GM19397 (cell line): ENCODE results near the gene CAPN1.
"Not testable (repeated sequence)": the region's sequence is repeated elsewhere in the genome, so short reads cannot be mapped to it uniquely, and the experiment has no call there.

Source experiments
- ATAC-seq: cut with Tn5 transposase; IDR thresholded peaks from one replicate; pipeline ENCODE4 v1.9.1; 2021; ENCODE audit warnings: mild to moderate bottlenecking, moderate library complexity; ENCODE audit not compliant: unreplicated experiment

CAPN1 gene

DNA sequence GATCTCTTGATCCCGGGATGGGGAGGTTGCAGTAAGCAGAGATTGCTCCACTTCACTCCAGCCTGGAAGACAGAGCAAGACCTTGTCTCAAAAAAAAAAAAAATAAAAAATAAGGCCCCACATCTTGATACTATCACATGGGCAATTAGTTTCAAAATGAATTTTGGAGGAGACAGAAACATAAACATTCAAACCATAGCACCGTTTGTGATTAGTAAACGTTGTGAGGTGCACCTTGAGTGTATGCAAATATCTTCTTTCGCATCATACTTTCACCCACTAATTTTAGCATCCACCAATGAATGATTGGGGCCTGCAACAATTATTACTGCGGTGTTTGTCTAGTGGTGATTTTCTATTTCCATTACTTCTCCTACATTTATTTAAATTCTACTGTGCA is 22.7 kb upstream of the CAPN1 start:
- ATAC-seq, result no peak

DNA sequence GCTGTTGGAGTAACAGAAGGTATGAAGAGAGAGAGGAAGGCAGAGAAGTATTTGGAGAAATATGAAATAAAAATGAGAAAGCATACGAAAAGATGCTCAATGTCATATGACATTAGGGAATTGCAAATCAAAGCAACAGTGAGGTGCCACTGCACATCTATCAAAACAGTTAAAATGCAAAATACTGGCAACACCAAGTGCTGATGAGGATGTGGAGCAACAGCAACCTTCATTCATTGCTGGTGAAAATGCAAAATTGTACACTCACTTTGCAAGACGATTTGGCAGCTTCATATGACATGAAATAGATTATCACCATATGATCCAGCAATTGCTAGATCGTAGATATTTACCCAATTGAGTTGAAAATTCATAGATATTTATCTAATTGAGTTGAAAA is 21.1 kb upstream of the CAPN1 start:
- no peak for ATAC-seq

DNA sequence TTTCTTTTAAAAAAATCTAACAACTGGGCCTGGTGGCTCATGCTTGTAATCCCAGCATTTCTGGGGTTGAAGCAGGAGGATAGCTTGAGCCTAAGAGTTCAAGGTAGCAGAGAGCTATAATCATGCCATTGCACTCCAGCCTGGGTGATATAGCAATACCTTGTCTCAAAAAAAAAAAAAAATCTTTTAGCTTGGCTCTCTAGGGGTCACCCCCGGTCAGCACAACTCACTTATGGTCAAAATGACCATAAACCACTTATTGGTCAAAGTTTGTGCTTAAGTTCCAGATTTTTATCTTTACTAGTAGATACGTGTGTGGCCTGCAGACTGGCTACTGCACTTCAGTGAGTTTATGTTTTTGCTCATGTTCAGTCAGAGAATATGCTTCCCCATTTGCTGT is 18.0 kb upstream of the CAPN1 start:
- no peak for ATAC-seq

DNA sequence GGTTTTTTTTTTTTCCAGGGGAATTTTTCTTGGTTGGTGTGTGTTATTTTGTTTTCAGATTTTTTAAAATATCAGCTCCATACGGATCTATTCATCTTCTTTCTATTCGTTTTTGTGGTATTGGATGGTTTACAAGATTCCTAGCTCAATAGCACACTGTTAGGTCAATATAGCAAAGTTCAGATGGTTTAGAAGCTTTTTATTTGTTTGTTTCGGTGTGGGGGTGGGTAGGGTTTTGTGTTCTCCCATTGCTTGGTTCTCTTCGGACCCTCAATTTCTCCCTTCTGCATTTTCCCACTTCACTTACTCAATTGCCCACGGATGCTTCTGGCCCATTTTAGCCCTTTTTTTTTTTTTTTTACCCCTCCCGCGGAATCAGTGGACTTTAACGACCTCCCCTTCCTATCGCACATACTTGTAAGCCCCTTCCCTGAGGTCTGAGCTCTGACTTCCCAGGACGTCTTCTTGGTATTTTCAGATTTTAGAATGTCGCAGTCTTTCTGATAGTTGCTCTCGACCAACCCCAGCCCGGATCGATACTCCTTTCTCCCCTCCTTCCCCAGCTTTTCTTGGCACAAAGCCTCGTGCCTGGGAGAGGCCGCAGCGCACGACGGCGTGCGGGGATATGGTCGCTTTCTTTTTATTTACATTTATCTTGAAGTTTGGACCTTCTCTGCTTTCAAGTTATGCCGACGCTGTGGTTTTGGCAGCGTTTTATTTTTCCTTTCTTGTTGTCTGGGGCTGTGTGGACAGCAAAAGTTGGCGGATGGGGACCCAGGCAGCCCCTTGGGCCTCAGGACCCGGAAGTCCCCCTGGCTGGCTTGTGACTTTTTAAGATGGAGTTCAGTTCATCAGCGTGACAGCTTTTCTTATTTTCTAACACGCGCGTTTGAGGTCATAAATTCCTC is 16.1 kb upstream of the CAPN1 start:
- ATAC-seq, result no peak

DNA sequence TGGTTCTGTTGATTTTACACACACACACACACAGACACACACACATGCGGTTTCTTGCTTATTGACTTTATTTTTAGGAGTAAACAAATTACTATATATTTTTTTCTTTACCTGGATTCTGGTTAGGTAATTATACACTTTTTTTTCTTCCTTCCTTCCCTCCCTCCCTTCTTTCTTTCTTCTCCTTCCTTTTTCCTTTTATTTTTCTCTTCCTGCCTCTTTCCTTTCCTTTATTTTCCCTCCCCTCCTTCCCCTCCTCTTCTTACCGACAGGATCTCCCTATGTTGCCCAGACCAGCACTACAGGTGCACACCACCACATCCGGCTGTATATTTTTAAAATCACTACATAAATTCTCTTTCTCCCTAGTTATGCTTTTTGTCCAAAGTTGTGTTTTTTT is 14.8 kb upstream of the CAPN1 start:
- ATAC-seq, result no peak

DNA sequence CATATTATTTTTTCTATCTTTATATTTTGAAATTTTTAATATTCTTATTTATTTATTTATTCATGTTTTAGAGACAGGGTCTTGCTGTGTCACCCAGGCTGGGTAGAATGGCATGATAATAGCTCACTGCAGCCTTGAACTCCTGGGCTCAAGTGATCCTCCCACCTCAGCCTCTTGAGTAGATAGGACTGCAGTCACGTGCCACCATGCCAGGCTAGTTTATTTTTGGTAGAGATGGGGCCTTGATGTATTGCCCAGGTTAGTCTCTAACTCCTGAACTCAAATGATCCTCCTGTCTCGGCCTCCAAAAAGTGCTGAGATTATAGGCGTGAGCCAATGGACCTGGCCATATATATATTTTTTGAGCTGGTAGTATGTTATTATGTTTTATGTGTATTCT is 14.1 kb upstream of the CAPN1 start:
- ATAC-seq, result no peak

DNA sequence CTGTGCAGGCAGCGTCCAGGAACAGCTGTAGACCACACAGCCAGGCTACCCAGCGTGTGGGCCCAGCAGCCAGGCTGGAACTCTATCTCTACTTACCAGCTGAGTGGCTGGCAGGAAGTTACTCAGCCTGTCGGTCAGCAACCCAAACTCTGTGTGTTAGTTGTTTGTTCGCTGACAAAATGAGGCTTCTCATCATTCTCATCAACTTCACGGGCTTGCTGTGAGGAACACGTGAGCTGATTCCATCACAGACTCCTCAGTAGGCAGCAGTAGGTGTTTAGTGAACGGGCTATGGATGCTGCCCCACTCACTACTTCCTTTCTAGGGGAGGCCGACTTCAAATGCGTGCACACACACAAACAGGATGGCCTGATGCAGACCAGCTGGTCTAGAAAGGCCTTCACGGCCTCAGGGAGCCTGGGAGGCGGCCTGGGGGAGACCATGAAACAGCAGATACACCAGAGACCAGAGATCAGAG is 12.5 kb upstream of the CAPN1 start:
- ATAC-seq, result no peak

DNA sequence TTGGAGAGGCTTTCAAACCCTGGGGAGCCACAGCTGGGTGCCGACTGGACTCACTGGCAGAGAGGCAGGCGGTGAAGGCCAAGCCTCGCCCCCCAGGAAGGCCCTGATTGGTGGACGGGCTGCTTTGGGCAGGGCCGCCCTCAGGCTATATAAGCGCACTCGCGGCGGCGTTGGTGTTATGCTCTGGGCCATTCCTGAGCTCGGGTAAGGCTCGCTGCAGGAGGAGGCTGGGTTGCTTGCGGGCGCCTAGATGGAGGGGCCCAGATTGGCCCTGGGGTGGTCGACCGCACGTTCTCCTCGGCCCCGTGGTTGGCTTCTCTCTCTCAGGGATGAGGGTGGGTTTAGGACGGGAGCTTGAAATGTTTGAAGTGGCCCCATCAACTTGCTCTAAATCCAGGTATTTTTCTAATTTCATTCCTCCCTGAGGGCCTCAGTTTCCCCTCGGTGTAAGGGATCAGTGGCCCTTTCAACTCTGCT is 11.6 kb upstream of the CAPN1 start, which contains the start of gene SPDYC:
Gene SPDYC, plus strand, starts transcription at position 176 of the 477 bp plus-strand sequence. CDS start 1,125 bp downstream, outside the sequence.
- ATAC-seq, result no peak

DNA sequence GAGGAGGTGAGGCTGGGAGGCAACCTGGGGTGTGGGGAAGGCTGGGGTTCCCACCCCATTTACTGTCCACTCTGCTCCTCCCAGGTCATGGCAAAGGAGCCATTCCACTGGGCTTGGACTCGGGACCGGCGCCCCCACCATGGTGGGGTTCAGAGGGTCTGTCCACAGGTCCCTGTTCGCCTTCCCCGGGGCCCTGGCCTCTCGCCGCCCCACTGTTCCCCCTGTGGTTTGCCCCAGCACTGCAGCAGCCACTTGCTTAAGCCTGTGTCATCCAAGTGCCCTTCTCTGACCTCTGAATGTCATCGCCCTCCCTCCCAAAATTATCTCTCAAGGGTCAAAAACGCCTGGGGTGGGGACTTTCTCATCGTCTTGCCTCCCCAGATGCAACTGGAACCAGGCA is 9.1 kb upstream of the CAPN1 start:
- ATAC-seq, result no peak

DNA sequence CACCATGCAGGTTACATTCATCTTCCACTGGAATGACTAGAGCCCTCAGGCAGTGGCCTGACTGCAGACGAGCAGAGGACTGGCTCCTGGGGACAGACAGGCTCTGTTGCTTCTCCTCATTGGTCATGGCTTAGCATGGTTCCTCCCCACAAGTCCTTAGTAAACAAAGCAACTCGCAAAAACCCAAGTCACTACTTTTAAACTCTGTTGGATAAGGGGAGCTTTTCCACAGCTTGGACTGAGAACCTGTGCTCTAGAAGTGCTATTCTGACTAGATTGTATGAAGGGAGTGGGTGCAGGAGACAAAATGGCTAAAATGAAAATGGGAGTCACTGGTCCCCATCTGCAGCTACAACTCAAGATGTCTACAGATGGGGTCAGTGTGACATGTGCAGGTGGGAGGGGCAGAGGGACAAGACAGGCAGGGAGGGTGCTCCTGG is 7.1 kb upstream of the CAPN1 start:
- ATAC-seq, result not testable (repeated sequence)

DNA sequence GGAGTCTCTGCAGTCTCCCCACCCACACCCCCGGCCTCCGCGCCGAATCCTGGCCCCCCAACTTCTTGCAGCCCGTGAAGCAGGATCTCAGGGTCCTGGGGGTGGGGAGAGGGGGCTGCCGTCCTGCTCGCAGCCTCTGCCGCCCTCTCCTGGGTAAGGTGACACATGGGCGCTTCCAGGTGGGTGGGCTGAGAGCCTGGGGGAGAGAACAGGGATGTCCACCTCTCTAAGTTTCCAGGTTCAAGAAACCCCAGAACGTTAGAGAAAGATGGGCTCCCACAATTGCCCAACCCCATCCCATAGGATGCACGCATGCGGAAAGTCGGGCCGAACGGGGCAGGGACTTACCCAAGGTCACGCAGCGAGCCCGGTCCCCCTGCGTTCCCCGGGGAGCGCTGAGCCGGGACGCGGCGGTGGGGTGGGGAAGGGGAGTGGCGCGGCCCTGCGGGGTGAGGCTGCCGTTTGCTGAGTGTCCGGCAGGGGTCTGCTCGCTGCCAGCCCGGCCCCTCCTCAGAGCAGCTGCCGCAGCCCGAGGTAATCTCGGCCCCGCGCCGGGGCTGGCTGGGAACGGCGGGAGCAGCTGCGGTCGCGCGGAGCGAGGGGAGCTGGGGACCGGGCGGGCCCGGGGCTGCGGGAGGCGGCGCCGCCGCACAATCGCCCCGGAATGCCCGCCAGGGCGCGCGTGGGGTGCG is 705 bp upstream of the CAPN1 start:
- peak; percentile 74 for ATAC-seq

DNA sequence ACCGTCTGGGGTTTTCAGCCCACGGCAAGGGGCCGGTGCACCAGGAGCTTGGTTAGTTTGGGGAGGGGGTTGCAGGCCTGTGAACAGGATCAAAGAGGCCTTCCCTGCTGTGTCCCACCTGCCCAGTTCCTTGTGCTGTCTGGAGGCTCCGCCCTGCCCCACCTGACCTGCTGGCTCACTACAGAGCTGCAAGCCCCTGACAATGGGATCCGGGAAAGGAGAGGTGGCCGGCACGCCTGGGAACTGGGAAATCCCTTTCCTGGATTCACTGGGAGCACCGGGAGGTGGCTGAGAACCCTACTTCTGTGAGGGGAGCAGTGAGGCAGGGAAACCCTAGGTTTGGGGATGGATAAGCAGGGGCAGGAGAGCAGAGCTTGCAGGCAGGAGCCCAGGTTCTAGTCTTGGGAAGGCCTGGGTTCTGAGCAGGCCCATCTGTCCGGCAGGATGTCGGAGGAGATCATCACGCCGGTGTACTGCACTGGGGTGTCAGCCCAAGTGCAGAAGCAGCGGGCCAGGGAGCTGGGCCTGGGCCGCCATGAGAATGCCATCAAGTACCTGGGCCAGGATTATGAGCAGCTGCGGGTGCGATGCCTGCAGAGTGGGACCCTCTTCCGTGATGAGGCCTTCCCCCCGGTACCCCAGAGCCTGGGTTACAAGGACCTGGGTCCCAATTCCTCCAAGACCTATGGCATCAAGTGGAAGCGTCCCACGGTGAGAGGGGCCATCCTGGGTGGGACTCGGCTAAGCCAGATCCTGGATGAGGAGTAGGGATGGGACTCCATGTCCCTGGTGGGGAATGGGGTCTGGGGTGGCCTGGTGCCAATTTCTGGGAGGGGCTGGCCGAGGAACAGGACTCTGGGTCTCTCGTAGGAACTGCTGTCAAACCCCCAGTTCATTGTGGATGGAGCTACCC is 786 bp downstream of the CAPN1 start:
- ATAC-seq, result no peak

DNA sequence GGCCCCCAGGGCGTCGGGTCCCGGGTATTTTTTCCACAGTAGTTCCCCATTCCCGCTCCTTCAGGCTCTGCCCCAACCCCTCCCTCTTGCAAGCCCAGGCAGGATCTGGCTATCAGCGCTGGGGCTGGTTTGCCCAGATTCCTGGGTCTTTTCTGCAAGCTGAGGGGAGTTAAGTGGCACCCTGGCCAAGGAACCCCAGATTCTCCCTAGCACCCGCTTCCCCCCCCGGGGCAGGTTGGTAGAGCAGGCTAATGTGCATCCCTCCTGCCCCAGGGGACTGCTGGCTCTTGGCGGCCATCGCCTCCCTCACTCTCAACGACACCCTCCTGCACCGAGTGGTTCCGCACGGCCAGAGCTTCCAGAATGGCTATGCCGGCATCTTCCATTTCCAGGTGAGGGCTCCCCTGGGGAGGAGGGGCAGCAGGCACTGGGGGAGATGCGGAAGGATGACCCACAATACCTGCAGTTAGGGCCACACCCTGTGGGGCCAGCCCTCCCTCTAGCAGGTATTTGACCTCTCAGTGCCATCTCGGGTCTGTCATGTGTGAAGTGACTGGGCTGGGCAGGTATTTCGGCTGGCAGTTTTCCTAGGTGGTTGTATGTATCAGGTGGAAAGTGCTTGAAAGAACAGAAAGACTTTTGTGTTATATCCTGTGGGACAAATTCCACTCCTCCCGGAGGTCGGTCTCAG is 1.6 kb downstream of the CAPN1 start:
- no peak for ATAC-seq

DNA sequence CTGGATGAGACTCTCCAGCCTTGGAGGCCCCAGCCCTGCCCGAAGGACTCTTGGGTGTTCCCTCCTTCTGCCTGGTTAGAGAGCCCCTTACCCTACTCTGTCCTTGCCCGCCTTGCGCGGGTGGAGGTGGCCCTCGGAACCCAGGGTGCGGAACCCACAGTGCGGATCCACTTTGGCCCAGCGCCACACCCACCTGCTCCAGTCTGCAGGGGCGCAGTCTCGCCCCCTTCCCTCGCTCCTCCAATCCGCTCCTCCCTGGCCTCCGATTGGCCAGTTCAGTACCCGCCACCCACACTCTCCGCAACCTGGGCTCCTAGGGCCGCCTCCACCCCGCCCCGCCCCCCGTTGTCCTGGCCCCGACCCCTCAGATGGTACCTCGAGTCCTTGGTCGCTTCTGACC is 2.4 kb downstream of the CAPN1 start:
- no peak for ATAC-seq

DNA sequence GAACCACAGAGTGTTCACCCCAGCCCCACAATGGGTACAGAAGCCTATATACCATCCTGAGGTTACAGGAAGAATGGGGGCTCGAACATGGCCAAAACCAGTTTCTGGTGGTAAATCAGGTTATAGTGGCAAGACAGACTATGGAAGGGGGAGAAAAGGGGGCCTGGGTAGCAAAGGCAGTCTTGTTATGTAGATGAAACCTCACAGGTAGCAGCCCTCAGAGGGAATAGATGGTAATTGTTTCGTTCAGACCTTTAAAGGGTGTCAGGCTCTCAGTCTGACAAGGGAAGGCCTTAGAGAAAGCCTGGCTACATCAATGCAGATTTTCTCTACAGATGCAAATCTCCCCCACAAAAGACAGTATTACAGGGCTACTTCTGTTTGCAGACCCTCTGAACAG is 3.4 kb downstream of the CAPN1 start:
- no peak for ATAC-seq

DNA sequence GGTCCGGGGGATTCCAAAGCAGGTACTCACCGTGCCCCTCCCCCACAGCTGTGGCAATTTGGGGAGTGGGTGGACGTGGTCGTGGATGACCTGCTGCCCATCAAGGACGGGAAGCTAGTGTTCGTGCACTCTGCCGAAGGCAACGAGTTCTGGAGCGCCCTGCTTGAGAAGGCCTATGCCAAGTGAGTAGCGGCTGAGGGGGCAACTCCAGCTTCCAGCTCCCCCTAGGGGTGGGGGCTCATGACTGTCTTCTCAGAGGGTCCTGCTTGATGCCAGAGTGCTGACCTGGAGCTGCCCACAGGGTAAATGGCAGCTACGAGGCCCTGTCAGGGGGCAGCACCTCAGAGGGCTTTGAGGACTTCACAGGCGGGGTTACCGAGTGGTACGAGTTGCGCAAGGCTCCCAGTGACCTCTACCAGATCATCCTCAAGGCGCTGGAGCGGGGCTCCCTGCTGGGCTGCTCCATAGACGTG is 4.2 kb downstream of the CAPN1 start:
- no peak for ATAC-seq

DNA sequence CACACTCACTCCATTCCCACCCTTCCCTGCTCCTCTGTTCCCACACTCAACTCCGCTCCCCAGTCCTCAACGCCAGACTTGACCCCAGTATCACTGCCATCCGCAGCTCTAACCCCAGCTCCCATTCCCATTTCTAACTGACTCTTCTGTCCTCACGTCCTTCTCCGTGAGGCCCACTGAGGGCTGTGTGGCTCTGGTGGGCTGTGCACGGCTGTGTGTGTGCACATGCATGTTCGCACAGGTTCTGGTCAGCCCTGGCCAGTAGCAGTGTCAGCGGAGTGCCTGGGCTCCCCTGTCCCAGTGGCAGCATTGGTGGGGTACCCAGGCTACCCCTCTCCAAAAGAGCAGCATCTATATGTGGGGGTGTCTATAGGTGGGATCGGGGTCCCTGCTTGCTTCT is 5.0 kb downstream of the CAPN1 start:
- no peak for ATAC-seq

DNA sequence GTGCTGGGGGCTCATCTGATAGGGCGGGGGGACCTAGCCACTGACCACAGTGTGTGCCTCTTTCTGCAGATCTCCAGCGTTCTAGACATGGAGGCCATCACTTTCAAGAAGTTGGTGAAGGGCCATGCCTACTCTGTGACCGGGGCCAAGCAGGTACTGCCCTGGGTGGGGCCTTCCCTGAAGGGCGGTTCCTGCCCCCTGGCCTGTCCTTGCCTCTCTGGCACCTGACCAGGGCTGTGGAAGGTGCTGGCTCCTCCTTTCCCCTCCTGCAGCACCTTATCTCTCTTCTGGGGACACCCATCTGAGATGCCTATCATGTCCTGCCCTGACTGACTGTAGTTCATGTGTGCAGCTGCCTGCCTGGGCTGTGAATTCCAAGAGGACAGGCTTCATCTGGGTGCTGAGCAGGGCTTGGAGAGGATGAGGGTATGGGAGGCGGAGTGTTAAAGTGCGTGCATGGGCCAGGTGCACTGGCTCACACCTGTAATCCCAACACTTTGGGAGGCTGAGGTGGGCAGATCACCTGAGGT is 5.5 kb downstream of the CAPN1 start:
- ATAC-seq, result no peak

DNA sequence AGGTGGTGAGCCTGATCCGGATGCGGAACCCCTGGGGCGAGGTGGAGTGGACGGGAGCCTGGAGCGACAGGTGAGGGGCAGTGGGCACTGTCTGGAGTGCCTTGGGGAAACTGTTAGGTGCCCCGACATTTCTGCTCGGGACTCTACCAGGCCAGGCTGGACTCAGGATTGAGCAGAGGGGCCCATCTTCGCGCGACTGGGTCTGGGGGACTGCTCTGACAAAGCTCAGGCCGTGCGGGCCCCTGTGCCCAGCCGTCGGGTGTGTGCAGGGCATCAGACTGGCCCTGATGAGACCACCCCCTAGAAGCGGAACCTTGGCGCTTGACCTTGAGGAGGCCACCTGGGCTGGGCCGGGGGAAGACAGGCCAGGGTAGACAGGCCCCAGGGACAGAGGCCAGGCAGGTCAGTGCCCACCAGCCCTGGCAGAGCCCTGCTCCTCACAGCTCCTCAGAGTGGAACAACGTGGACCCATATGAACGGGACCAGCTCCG is 6.3 kb downstream of the CAPN1 start:
- ATAC-seq, result no peak

DNA sequence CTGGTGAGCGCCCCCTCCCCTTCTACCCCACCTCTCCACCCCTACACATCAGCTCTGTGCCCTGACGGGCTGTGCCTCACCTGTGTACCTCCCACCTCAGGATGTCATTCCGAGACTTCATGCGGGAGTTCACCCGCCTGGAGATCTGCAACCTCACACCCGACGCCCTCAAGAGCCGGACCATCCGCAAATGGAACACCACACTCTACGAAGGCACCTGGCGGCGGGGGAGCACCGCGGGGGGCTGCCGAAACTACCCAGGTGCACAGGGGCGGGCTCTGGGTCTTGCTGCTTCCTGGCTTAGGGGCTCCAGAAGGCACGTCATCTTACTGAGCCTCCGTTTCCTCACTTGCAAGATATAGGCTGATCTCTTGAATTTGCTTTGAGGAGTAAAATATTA is 6.8 kb downstream of the CAPN1 start:
- no peak for ATAC-seq
